NT2/D1 (cell line): ENCODE data around the gene BLOC1S6.

Experiments
- DNase-seq: peaks from one replicate; pipeline ENCODE4 v3.0.0-alpha.2; 2011; ENCODE audit warnings: low read depth, low spot score
- H3K27me3 ChIP-seq: 2 replicates; pipeline ENCODE4 v1.6.0; 2011; ENCODE audit warnings: mild to moderate bottlenecking; ENCODE audit not compliant: insufficient read length, insufficient read depth
- H3K36me3 ChIP-seq: 2 replicates; pipeline ENCODE4 v1.6.1; 2011; ENCODE audit warnings: mild to moderate bottlenecking, low read length, mixed read lengths; ENCODE audit not compliant: insufficient read depth, insufficient read length
- H3K4me1 ChIP-seq: 2 replicates; pipeline ENCODE4 v1.5.1; 2011; ENCODE audit not compliant: insufficient read depth, insufficient read length
- H3K4me3 ChIP-seq: 2 replicates; pipeline ENCODE4 v1.5.1; 2011; ENCODE audit warnings: low read depth; ENCODE audit not compliant: insufficient read length
- H3K9ac ChIP-seq: 2 replicates; pipeline ENCODE4 v1.6.0; 2011; ENCODE audit warnings: low read depth; ENCODE audit not compliant: insufficient read length
- H3K9me3 ChIP-seq: 2 replicates; pipeline ENCODE4 v1.5.1; 2011; ENCODE audit warnings: mild to moderate bottlenecking, low read length; ENCODE audit not compliant: insufficient read depth
- SUZ12 ChIP-seq: IDR thresholded peaks from 2 replicates; pipeline ENCODE4 v1.6.1; 2011; ENCODE audit not compliant: insufficient read length, insufficient read depth; ENCODE audit errors: extremely low read depth
- YY1 ChIP-seq: IDR thresholded peaks from 2 replicates; pipeline ENCODE4 v1.6.1; 2011; ENCODE audit not compliant: insufficient read length, insufficient read depth
- ZNF274 ChIP-seq: IDR thresholded peaks from 2 replicates; pipeline ENCODE4 v1.6.1; 2011; ENCODE audit warnings: mild to moderate bottlenecking, low read depth, low read length

Gene BLOC1S6

GRCh38 chr15:45616901-45617323 lies 29.7 kb downstream of the BLOC1S6 start:
- Histone ChIP-seq H3K9ac (no peak overlapping the region), H3K27me3 (no peaks in the 10 kb centered on the region), H3K9me3 (no peaks in the 10 kb centered on the region), H3K4me3 (no peak overlapping the region), H3K36me3 (no peaks in the 10 kb centered on the region), H3K4me1 (peaks cover 2% of the 10 kb centered on the region)
- no peak for TF ChIP-seq SUZ12
- no peak for TF ChIP-seq YY1
- TF ChIP-seq ZNF274, result no peak
- DNase-seq, result no peak

GRCh38 chr15:45618813-45619212 lies 31.6 kb downstream of the BLOC1S6 start:
- Histone ChIP-seq H3K4me3 (no peak overlapping the region), H3K4me1 (peaks cover 2% of the 10 kb centered on the region), H3K9ac (no peak overlapping the region), H3K27me3 (no peaks in the 10 kb centered on the region), H3K36me3 (no peaks in the 10 kb centered on the region), H3K9me3 (no peaks in the 10 kb centered on the region)
- TF ChIP-seq YY1, result no peak
- TF ChIP-seq ZNF274, result no peak
- TF ChIP-seq SUZ12, result no peak
- no peak for DNase-seq

GRCh38 chr15:45628136-45628535 lies 41.0 kb downstream of the BLOC1S6 start:
- no peak for DNase-seq
- H3K4me1 ChIP-seq, result no peaks in the 10 kb centered on the region
- TF ChIP-seq ZNF274 (no peak), YY1 (no peak), SUZ12 (no peak)
- no peaks in the 10 kb centered on the region for H3K36me3 ChIP-seq
- no peak overlapping the region for H3K4me3 ChIP-seq
- H3K9me3 ChIP-seq, result peaks cover 14% of the 10 kb centered on the region; the same call in 1 of the 2 replicates
- no peak overlapping the region for H3K9ac ChIP-seq
- peaks cover 2% of the 10 kb centered on the region for H3K27me3 ChIP-seq

GRCh38 chr15:45630917-45631691 lies 43.9 kb downstream of the BLOC1S6 start:
- Histone ChIP-seq H3K9me3 (peaks cover 14% of the 10 kb centered on the region; the same call in 1 of the 2 replicates), H3K4me1 (no peaks in the 10 kb centered on the region), H3K27me3 (peaks cover 29% of the 10 kb centered on the region), H3K36me3 (no peaks in the 10 kb centered on the region), H3K9ac (no peak overlapping the region), H3K4me3 (no peak overlapping the region)
- DNase-seq, result no peak
- TF ChIP-seq YY1, result no peak
- TF ChIP-seq ZNF274, result no peak
- TF ChIP-seq SUZ12, result no peak

GRCh38 chr15:45631776-45632175 lies 44.6 kb downstream of the BLOC1S6 start:
- Histone ChIP-seq H3K9me3 (peaks cover 14% of the 10 kb centered on the region; the same call in 1 of the 2 replicates), H3K9ac (no peak overlapping the region), H3K27me3 (peaks cover 33% of the 10 kb centered on the region), H3K36me3 (no peaks in the 10 kb centered on the region), H3K4me1 (no peaks in the 10 kb centered on the region), H3K4me3 (no peak overlapping the region)
- TF ChIP-seq ZNF274 (no peak), YY1 (no peak), SUZ12 (no peak)
- DNase-seq, result no peak

GRCh38 chr15:45634432-45635190 lies 47.4 kb downstream of the BLOC1S6 start, which contains the start of gene SQOR:
Gene SQOR (plus strand): TSS chr15:45635029. CDS start chr15:45658924, 23,895 bp downstream.
- no peaks in the 10 kb centered on the region for H3K36me3 ChIP-seq
- H3K4me3 ChIP-seq, result peak within 1 kb of the TSS; percentile 51
- H3K9me3 ChIP-seq, result no peaks in the 10 kb centered on the region
- H3K27me3 ChIP-seq, result peaks cover 33% of the 10 kb centered on the region
- H3K9ac ChIP-seq, result peak within 1 kb of the TSS; percentile 64
- no peaks in the 10 kb centered on the region for H3K4me1 ChIP-seq
- DNase-seq, result no peak
- peak; percentile 37 for TF ChIP-seq SUZ12
- no peak for TF ChIP-seq ZNF274

GRCh38 chr15:45635191-45635638 lies 48.0 kb downstream of the BLOC1S6 start:
- H3K36me3 ChIP-seq, result no peaks in the 10 kb centered on the region
- peak overlapping the region; percentile 64 for H3K9ac ChIP-seq
- H3K9me3 ChIP-seq, result no peaks in the 10 kb centered on the region
- DNase-seq, result no peak
- peaks cover 33% of the 10 kb centered on the region for H3K27me3 ChIP-seq
- H3K4me3 ChIP-seq, result peak overlapping the region; percentile 51
- no peaks in the 10 kb centered on the region for H3K4me1 ChIP-seq
- TF ChIP-seq SUZ12, result no peak
- no peak for TF ChIP-seq YY1
- no peak for TF ChIP-seq ZNF274
